ENCODE results near the gene NPAS3.

- TF ChIP-seq POLR2AphosphoS5 (IDR thresholded peaks at IDR 0.05; ENCODE audit: borderline replicate concordance, low read depth, low read length): no peak
- no peak for TF ChIP-seq EZH2 (IDR thresholded peaks at IDR 0.05)
Observed at GRCh38 chr14:33774723-33775470, 836.2 kb downstream of the NPAS3 start.
